ENCODE data around the gene KARS1. TPM values are rescaled to one million over a fixed set of nuclear protein-coding genes. Genes with fewer than 3 reads are reported as not detected.

The KARS1 gene
- total and polyA plus RNA-seq, 2 experiments from 2014 or later = 106 to 132 TPM

DNA sequence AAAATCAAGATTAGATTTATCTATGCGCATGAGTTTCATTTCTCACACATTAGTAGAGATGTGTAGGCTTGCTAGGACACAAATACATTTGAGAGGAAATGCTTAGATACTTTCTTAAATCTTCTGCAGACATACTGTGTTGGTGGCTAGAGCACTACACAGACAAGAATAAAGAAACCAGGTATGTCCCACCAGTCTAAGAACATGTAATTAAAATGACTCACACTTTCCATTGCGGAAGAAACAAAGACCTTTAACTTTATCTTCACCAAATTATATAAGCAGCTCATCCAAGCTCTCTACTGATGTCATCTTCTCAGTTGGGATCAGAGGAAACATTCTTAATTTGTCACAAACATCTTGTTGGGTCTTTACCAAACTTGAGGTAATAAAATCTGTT, 68.7 kb downstream of the KARS1 start:
- Histone ChIP-seq H3K9me3 (ENCODE audit: low read depth) (no peaks in the 10 kb centered on the region), H3K4me1 (ENCODE audit: low read depth) (no peaks in the 10 kb centered on the region), H3K27ac (no peak overlapping the region), H3K27me3 (no peaks in the 10 kb centered on the region), H3K36me3 (peaks cover 37% of the 10 kb centered on the region), H3K4me3 (no peak overlapping the region)
- TF ChIP-seq, protein P1, sequence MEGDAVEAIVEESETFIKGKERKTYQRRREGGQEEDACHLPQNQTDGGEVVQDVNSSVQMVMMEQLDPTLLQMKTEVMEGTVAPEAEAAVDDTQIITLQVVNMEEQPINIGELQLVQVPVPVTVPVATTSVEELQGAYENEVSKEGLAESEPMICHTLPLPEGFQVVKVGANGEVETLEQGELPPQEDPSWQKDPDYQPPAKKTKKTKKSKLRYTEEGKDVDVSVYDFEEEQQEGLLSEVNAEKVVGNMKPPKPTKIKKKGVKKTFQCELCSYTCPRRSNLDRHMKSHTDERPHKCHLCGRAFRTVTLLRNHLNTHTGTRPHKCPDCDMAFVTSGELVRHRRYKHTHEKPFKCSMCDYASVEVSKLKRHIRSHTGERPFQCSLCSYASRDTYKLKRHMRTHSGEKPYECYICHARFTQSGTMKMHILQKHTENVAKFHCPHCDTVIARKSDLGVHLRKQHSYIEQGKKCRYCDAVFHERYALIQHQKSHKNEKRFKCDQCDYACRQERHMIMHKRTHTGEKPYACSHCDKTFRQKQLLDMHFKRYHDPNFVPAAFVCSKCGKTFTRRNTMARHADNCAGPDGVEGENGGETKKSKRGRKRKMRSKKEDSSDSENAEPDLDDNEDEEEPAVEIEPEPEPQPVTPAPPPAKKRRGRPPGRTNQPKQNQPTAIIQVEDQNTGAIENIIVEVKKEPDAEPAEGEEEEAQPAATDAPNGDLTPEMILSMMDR (IDR thresholded peaks at IDR 0.05; ENCODE audit: low read depth, low read length) = no peak
- no peak for DNase-seq (ENCODE audit: low read depth in 1 of 2, low spot score in 1 of 2)

DNA sequence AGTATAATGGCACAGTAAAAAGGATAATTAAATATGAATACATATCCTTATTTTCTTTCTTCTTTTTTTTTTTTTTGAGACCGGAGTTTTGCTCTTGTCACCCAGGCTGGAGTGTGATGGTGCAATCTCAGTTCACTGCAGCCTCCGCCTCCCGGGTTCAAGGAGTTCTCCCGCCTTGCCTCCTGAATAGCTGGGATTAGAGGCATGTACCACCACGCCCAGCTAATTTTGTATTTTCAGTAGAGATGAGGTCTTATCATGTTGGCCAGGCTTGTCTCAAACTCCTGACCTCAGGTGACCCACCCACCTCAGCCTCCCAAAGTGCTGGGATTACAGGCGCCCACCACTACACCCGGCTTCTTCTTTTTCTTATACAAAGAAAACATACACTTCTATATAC, 69.3 kb downstream of the KARS1 start:
- H3K36me3 ChIP-seq = peaks cover 42% of the 10 kb centered on the region
- TF ChIP-seq, protein P1 (IDR thresholded peaks at IDR 0.05; ENCODE audit: low read depth, low read length) = no peak
- no peak for DNase-seq (ENCODE audit: low read depth in 1 of 2, low spot score in 1 of 2)

More for the DNA sequence above, 69.3 kb downstream of the KARS1 start:
- H3K27me3 ChIP-seq = no peaks in the 10 kb centered on the region
- H3K4me3 ChIP-seq = no peak overlapping the region
- no peaks in the 10 kb centered on the region for H3K4me1 ChIP-seq (ENCODE audit: low read depth)
- H3K27ac ChIP-seq = no peak overlapping the region
- H3K9me3 ChIP-seq (ENCODE audit: low read depth) = no peaks in the 10 kb centered on the region

Other genes with a start within 250 kb of the KARS1 start
- gene CFDP1, start 214.2 kb downstream of the KARS1 start, total RNA-seq = 78.1 and 103 TPM in 2 replicates
- gene CFDP1, start 214.2 kb downstream of the KARS1 start, polyA plus RNA-seq = 114 and 116 TPM in 2 replicates
- gene TMEM170A, start 183.0 kb downstream of the KARS1 start, total RNA-seq = 14.5 and 29.0 TPM in 2 replicates
- 22.7 and 27.2 TPM in 2 replicates for gene TMEM170A, start 183.0 kb downstream of the KARS1 start, polyA plus RNA-seq
- 3.2 and 3.8 TPM in 2 replicates for gene CHST6, start 152.2 kb downstream of the KARS1 start, total RNA-seq
- gene CHST6, start 152.2 kb downstream of the KARS1 start, polyA plus RNA-seq = 0.10 and 1.2 TPM in 2 replicates
- gene CHST5, start 111.6 kb downstream of the KARS1 start, total RNA-seq = 0.35 and 0.66 TPM in 2 replicates
- 0.05 TPM in 1 of 2 replicates, not detected in the other for gene CHST5, start 111.6 kb downstream of the KARS1 start, polyA plus RNA-seq
- 17.1 and 23.7 TPM in 2 replicates for gene TMEM231, start 91.4 kb downstream of the KARS1 start, total RNA-seq
- 20.3 and 21.5 TPM in 2 replicates for gene TMEM231, start 91.4 kb downstream of the KARS1 start, polyA plus RNA-seq
- 125 and 139 TPM in 2 replicates for gene GABARAPL2, start 81.3 kb downstream of the KARS1 start, total RNA-seq
- gene GABARAPL2, start 81.3 kb downstream of the KARS1 start, polyA plus RNA-seq = 426 and 456 TPM in 2 replicates
- gene ADAT1, start 24.4 kb downstream of the KARS1 start, total RNA-seq = 52.4 and 66.1 TPM in 2 replicates
- 21.6 and 23.3 TPM in 2 replicates for gene ADAT1, start 24.4 kb downstream of the KARS1 start, polyA plus RNA-seq
- 45.3 and 79.8 TPM in 2 replicates for gene TERF2IP, start 108 bp upstream of the KARS1 start, total RNA-seq
- gene TERF2IP, start 108 bp upstream of the KARS1 start, polyA plus RNA-seq = 66.6 and 85.1 TPM in 2 replicates
- gene CPHXL2, start 29.3 kb upstream of the KARS1 start, total RNA-seq = not detected in 2 replicates
- 0.70 TPM in 1 of 2 replicates, not detected in the other for gene CPHXL2, start 29.3 kb upstream of the KARS1 start, polyA plus RNA-seq
- gene DUXB, start 53.8 kb upstream of the KARS1 start, total RNA-seq = not detected in 2 replicates
- gene DUXB, start 53.8 kb upstream of the KARS1 start, polyA plus RNA-seq = 0.37 TPM in 1 of 2 replicates, not detected in the other
- gene CPHXL, start 78.8 kb upstream of the KARS1 start, total RNA-seq = not detected in 2 replicates
- gene CPHXL, start 78.8 kb upstream of the KARS1 start, polyA plus RNA-seq = 0.37 TPM in 1 of 2 replicates, not detected in the other

Measured in cardiac muscle cell (in vitro differentiated cells and primary cell).